BE2C (cell line): ENCODE measurements around the gene TDRD12.
"Not testable (repeated sequence)": the region's sequence is repeated elsewhere in the genome, so short reads cannot be mapped to it uniquely, and the experiment has no call there.

ENCODE experiments used
- DNase-seq: peaks from one replicate; pipeline ENCODE4 v3.0.0-alpha.2; 2020
- H3K27me3 ChIP-seq: fragments of 250-450 bp; sonication (Bioruptor Pico); 2 replicates; pipeline ENCODE4 v1.5.1; 2020; ENCODE audit warnings: mild to moderate bottlenecking
- H3K36me3 ChIP-seq: fragments of 250-450 bp; sonication (Bioruptor Pico); 2 replicates; pipeline ENCODE4 v1.5.1; 2020; ENCODE audit warnings: mild to moderate bottlenecking
- H3K4me1 ChIP-seq: fragments of 250-450 bp; sonication (Bioruptor Pico); 2 replicates; pipeline ENCODE4 v1.5.1; 2020
- H3K4me3 ChIP-seq: 2 replicates; pipeline ENCODE4 v1.5.1; 2011; ENCODE audit warnings: low read depth, low read length
- H3K9me3 ChIP-seq: fragments of 250-450 bp; sonication (Bioruptor Pico); 2 replicates; pipeline ENCODE4 v1.5.1; 2020
- TF ChIP-seq, protein P1 (sequence below): IDR thresholded peaks from 2 replicates; pipeline ENCODE4 v1.5.1; 2012; ENCODE audit warnings: mild to moderate bottlenecking, low read depth, low read length

Gene TDRD12

DNA sequence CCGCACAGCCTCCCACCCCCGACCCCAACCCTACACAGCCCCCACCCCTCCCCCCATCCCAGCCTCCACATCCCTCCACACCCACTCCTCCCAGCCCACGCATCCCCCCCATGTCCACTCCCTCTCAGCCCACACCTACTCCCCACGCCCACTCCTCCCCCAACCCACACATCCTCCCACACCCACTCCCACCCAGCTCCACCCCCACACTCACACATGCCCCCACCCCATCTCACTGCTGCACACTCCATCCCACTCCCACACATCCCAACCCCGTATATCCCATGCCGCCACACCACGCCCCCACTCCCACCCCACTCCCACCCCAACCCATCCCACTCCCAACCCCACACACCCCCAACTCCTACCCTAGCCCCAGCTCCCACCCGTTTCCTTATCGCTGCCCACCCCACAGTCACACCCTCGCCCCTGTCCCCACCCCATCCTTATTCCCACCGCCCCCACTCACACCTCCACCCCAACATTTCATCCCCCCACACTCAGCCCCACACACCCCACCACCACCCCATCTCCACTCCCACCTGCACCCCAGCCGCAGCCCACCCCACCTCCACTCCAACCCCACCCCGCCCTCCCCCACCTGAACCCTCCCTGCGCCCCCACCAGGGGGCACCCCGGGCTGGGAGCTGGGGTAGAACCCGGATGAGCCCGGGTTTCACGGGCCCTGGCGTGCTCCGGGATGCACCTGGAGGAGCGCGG, 809 bp downstream of the TDRD12 start:
- no peak for DNase-seq
- H3K4me3 ChIP-seq = no peak overlapping the region
- TF ChIP-seq, protein P1, sequence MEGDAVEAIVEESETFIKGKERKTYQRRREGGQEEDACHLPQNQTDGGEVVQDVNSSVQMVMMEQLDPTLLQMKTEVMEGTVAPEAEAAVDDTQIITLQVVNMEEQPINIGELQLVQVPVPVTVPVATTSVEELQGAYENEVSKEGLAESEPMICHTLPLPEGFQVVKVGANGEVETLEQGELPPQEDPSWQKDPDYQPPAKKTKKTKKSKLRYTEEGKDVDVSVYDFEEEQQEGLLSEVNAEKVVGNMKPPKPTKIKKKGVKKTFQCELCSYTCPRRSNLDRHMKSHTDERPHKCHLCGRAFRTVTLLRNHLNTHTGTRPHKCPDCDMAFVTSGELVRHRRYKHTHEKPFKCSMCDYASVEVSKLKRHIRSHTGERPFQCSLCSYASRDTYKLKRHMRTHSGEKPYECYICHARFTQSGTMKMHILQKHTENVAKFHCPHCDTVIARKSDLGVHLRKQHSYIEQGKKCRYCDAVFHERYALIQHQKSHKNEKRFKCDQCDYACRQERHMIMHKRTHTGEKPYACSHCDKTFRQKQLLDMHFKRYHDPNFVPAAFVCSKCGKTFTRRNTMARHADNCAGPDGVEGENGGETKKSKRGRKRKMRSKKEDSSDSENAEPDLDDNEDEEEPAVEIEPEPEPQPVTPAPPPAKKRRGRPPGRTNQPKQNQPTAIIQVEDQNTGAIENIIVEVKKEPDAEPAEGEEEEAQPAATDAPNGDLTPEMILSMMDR = no peak

GRCh38 chr19:32720936-32721250, 1.3 kb downstream of the TDRD12 start:
- Histone ChIP-seq H3K36me3 (no peaks in the 10 kb centered on the region), H3K4me3 (no peak overlapping the region), H3K9me3 (no peaks in the 10 kb centered on the region), H3K27me3 (no peaks in the 10 kb centered on the region), H3K4me1 (no peaks in the 10 kb centered on the region)
- no peak for DNase-seq
- TF ChIP-seq, protein P1 = no peak

More for the DNA sequence above, 809 bp downstream of the TDRD12 start:
- Histone ChIP-seq H3K4me1 (no peaks in the 10 kb centered on the region), H3K36me3 (no peaks in the 10 kb centered on the region), H3K27me3 (no peaks in the 10 kb centered on the region), H3K9me3 (no peaks in the 10 kb centered on the region)

- Histone ChIP-seq H3K9me3 (no peaks in the 10 kb centered on the region), H3K4me1 (no peaks in the 10 kb centered on the region), H3K27me3 (0 out of 2 replicates have a peak, but pooled peaks cover 3% of the 10 kb centered on the region), H3K4me3 (no peak overlapping the region), H3K36me3 (no peaks in the 10 kb centered on the region)
- no peak for DNase-seq
- TF ChIP-seq, protein P1 = no peak
Observed at GRCh38 chr19:32735936-32736335, 16.4 kb downstream of the TDRD12 start.

- H3K9me3 ChIP-seq = no peaks in the 10 kb centered on the region
- H3K4me1 ChIP-seq = no peaks in the 10 kb centered on the region
- no peaks in the 10 kb centered on the region for H3K27me3 ChIP-seq
- H3K36me3 ChIP-seq = no peaks in the 10 kb centered on the region
- DNase-seq = no peak
- H3K4me3 ChIP-seq = no peak overlapping the region
- TF ChIP-seq, protein P1 = no peak
Observed at GRCh38 chr19:32743021-32743420, 23.5 kb downstream of the TDRD12 start.

DNA sequence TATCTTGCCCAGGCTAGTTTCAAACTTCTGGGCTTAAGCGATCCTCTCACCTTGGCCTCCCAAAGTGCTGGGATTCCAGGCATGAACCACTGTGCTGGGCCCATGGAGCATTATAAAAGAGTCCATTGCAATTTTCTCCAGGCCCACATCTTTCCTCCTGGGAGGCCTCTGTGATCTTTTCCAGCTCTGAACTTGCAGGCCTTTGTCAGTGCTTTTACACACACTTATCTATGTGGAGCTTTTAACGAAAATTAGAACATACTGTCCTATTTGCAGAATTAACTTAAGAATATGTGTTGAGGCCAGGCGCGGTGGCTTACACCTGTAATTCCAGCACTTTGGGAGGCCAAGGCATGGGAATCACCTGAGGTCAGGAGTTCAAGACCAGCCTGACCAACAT, 23.9 kb downstream of the TDRD12 start:
- DNase-seq = no peak
- TF ChIP-seq, protein P1 = no peak
- no peaks in the 10 kb centered on the region for H3K9me3 ChIP-seq
- H3K27me3 ChIP-seq = no peaks in the 10 kb centered on the region
- no peaks in the 10 kb centered on the region for H3K4me1 ChIP-seq
- H3K36me3 ChIP-seq = no peaks in the 10 kb centered on the region
- no peak overlapping the region for H3K4me3 ChIP-seq

DNA sequence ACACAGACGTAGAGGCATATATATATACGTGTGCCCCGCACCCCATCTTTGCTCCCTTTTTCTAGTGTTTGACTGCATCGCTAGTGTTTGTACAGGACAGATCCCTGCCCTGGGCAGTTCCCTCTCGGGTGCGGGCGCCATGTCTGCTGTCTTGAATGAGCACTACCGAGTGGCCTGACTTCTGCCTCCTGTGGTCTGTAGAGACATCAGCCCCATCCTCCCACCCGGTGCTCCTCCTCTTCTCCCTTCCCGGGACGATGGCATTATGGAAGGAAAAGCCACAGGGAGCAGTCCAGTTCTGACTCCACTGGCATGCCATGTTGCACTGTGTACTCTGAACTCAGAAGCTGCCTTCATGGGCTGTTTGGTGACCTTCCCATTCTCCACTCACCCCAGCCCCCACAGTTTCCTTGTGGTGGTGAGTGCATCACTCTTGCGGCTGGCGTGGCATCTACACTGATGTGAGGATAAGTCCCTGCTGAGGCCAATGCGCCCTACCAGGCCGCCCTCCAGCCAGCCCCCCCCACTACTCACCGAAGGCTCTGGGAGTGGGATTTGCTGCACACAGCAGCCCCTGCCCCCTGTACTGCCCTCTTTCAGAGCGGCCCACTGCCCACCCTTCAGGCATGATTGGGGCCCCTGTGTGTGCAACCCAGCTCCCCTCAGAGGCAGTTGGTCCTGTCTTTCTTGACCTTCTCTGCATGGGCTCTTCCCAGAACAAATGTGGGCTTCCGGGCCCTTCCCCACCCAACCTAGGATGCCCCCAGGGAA, 25.2 kb downstream of the TDRD12 start:
- Histone ChIP-seq H3K9me3 (no peaks in the 10 kb centered on the region), H3K27me3 (peaks cover 3% of the 10 kb centered on the region; the same call in 1 of the 2 replicates), H3K4me1 (no peaks in the 10 kb centered on the region), H3K4me3 (no peak overlapping the region), H3K36me3 (no peaks in the 10 kb centered on the region)
- DNase-seq = no peak
- TF ChIP-seq, protein P1 = no peak

DNA sequence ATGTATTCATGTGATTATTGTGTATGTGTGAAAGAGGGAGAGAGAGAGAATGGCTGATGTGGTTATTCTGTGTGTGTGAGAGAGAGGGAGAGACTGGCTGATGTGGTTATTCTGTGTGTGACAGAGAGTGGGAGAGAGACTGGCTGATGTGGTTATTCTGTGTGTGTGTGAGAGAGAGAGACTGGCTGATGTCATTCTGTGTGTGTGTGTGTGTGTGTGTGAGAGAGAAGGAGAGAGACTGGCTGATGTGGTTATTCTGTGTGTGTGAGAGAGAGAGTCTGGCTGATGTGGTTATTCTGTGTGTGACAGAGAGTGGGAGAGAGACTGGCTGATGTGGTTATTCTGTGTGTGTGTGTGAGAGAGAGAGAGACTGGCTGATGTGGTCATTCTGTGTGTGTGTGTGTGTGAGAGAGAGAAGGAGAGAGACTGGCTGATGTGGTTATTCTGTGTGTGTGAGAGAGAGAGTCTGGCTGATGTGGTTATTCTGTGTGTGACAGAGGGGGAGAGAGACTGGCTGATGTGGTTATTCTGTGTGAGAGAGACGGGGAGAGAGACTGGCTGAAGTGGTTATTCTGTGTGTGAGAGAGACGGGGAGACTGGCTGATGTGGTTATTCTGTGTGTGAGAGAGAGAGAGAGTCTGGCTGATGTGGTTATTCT, 26.2 kb downstream of the TDRD12 start:
- H3K27me3 ChIP-seq, H3K36me3 ChIP-seq, DNase-seq, H3K4me1 ChIP-seq, H3K9me3 ChIP-seq, H3K4me3 ChIP-seq: not testable (repeated sequence)

DNA sequence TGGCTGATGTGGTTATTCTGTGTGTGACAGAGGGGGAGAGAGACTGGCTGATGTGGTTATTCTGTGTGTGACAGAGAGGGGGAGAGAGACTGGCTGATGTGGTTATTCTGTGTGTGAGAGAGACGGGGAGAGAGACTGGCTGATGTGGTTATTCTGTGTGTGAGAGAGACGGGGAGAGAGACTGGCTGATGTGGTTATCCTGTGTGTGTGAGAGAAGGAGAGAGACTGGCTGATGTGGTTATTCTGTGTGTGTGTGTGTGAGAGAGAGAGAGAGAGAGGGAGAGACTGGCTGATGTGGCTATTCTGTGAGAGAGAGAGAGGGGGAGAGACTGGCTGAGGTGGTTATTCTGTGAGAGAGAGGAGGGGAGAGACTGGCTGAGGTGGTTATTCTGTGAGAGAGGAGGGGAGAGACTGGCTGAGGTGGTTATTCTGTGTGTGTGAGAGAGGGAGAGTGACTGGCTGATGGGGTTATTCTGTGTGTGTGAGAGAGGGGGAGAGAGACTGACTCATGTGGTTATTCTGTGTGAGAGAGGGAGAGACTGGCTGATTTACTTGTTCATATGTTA, 27.1 kb downstream of the TDRD12 start:
- H3K36me3 ChIP-seq, H3K27me3 ChIP-seq, H3K9me3 ChIP-seq, H3K4me1 ChIP-seq, DNase-seq, H3K4me3 ChIP-seq: not testable (repeated sequence)
